ENCODE measurements around the gene COMMD1.

Gene COMMD1

GRCh38 chr2:62175728-62176127, 270.3 kb downstream of the COMMD1 start:
- no peak for TF ChIP-seq CTCF (IDR thresholded peaks at IDR 0.05; ENCODE audit: low read depth, low read length, missing control alignments)
- H3K4me3 ChIP-seq (ENCODE audit: low read depth, low read length), result no peak overlapping the region
- no peak for DNase-seq (ENCODE audit: low read depth)

DNA sequence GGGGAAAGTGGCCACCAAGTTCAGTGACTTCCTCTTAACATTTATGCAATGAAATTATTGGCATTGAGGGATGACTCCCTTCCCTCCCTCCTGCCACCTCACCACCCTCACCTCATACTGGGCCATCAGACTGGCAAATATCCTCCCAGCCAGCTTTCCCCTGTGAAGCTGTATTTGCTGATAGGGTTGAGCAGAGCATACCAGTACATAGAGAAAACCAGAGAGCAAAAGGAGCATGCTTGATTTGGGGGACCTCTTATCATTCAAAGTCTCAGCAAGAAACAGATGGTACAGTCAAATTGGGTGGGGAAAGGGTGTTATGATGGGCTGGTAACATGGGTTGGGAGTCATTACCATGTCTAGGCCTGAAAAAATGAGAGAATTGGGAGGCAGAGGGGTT, 271.3 kb downstream of the COMMD1 start:
- TF ChIP-seq CTCF (IDR thresholded peaks at IDR 0.05; ENCODE audit: low read depth, low read length, missing control alignments), result no peak
- no peak overlapping the region for H3K4me3 ChIP-seq (ENCODE audit: low read depth, low read length)
- DNase-seq (ENCODE audit: low read depth), result no peak

DNA sequence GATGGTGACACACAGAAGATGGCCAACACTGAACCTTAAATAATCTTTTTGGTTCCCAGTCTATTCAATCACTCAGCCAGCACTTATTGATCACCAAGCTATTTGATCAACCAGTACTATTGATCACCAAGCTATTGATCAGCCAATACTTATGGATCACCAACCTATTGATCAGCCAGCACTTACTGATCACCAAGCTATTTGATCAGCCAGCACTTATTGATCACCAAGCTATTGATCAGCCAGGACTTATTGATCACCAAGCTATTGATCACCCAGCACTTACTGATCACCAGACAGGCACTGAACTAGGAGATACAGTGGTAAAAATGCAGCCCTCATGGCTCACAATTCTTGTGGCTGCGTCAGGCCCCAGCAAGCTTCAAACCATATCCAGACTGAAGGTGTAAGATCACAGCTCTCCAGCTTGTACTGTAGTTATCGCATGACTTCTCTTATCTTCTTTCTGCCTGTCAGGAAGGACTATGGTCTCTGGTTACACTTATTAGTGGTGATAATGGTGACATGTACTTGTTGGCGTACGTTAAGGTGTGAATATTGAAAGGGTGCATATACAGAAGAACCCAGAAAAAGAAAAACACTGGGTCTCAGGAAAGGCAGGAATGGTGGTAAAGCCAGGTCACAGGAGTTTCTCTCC, 272.0 kb downstream of the COMMD1 start:
- no peak for TF ChIP-seq CTCF (IDR thresholded peaks at IDR 0.05; ENCODE audit: low read depth, low read length, missing control alignments)
- no peak for DNase-seq (ENCODE audit: low read depth)
- H3K4me3 ChIP-seq (ENCODE audit: low read depth, low read length), result no peak overlapping the region

- no peak overlapping the region for H3K4me3 ChIP-seq (ENCODE audit: low read depth, low read length)
- no peak for TF ChIP-seq CTCF (IDR thresholded peaks at IDR 0.05; ENCODE audit: low read depth, low read length, missing control alignments)
- no peak for DNase-seq (ENCODE audit: low read depth)
Measured at GRCh38 chr2:62178741-62179271, 273.3 kb downstream of the COMMD1 start.

- TF ChIP-seq CTCF (IDR thresholded peaks at IDR 0.05; ENCODE audit: low read depth, low read length, missing control alignments), result no peak
- no peak overlapping the region for H3K4me3 ChIP-seq (ENCODE audit: low read depth, low read length)
- no peak for DNase-seq (ENCODE audit: low read depth)
Measured at GRCh38 chr2:62180975-62181374, 275.5 kb downstream of the COMMD1 start.

- H3K4me3 ChIP-seq (ENCODE audit: low read depth, low read length), result no peak overlapping the region
- no peak for TF ChIP-seq CTCF (IDR thresholded peaks at IDR 0.05; ENCODE audit: low read depth, low read length, missing control alignments)
- DNase-seq (ENCODE audit: low read depth), result no peak
Measured at GRCh38 chr2:62181843-62182242, 276.4 kb downstream of the COMMD1 start.

Measured in GM12864 (cell line).